ENCODE data around the gene ASMT. TPM values are rescaled to one million over a fixed set of nuclear protein-coding genes. Genes with fewer than 3 reads are reported as not detected.
"Not testable (repeated sequence)": the region's sequence is repeated elsewhere in the genome, so short reads cannot be mapped to it uniquely, and the experiment has no call there.

ASMT gene
- total and polyA plus RNA-seq, 2 of the 4 experiments (the other 2 are of a cell fraction) = not detected

DNA sequence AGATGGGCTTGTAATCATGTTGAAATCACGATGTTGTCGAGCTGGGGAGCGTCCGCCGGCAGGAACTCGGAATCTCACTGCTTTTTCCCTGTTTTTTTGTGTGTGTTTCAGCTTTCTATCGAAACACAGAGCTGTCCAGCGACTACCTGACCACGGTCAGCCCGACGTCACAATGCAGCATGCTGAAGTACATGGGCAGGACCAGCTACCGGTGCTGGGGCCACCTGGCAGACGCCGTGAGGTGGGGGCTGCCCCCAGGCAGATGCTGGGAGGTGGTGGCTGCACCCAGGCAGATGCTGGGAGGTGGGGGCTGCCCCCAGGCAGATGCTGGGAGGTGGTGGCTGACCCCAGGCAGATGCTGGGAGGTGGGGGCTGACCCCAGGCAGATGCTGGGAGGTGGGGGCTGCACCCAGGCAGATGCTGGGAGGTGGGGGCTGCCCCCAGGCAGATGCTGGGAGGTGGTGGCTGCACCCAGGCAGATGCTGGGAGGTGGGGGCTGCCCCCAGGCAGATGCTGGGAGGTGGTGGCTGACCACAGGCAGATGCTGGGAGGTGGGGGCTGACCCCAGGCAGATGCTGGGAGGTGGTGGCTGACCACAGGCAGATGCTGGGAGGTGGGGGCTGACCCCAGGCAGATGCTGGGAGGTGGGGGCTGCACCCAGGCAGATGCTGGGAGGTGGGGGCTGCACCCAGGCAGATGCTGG lies 9.4 kb downstream of the ASMT start:
- H2AK5ac ChIP-seq (ENCODE audit: low read depth, low read length); H3K27ac ChIP-seq (ENCODE audit: insufficient read depth, low read length); H2BK15ac ChIP-seq (ENCODE audit: low read depth, low read length); H2BK5ac ChIP-seq (ENCODE audit: low read depth, low read length, poor library complexity, severe bottlenecking); H4K8ac ChIP-seq (ENCODE audit: low read depth in 2 of 2, low read length in 2 of 2); dilution Hi-C loops (cut with HindIII; ENCODE audit: low sequenced_read_pairs, unreplicated experiment); POLR2A ChIA-PET (ENCODE audit: unreplicated experiment); H3K4me2 ChIP-seq (ENCODE audit: low read depth, low read length); H3K27me3 ChIP-seq (ENCODE audit: control insufficient read depth, insufficient read depth, low read length); intact Hi-C loops (cut with micrococcal nuclease); H2BK120ac ChIP-seq (ENCODE audit: low read depth, low read length); H4K5ac ChIP-seq (ENCODE audit: low read depth, low read length); H3K14ac ChIP-seq (replicated peaks; ENCODE audit: low read depth, low read length); ATAC-seq (ENCODE audit: low read depth); H3K36me3 ChIP-seq (ENCODE audit: control insufficient read depth, insufficient read depth, low read length); H3K9me3 ChIP-seq (ENCODE audit: control insufficient read depth, insufficient read depth, low read length); H3K9me1 ChIP-seq (ENCODE audit: insufficient read depth, low read length); H3K9ac ChIP-seq (ENCODE audit: low read depth, low read length); H3K4me3 ChIP-seq (ENCODE audit: insufficient read depth, low read depth, low read length); BruUV-seq (replicated peaks); H4K91ac ChIP-seq (ENCODE audit: insufficient read depth, low read depth, low read length); in situ Hi-C loops (cut with MboI; ENCODE audit: low sequenced_read_pairs); H3K79me1 ChIP-seq (ENCODE audit: low read depth in 1 of 2, low read length in 2 of 2); CTCF ChIA-PET; H3K56ac ChIP-seq (ENCODE audit: extremely low read depth, insufficient read depth, low read length); H3K23ac ChIP-seq (ENCODE audit: low read depth, low read length); H4K20me1 ChIP-seq (ENCODE audit: insufficient read depth, low read length); H3K4me1 ChIP-seq (ENCODE audit: control insufficient read depth, insufficient read depth, low read length); DNase-seq; H2AFZ ChIP-seq (replicated peaks; ENCODE audit: low read length, poor library complexity); H3K4ac ChIP-seq (ENCODE audit: low read depth, low read length); H3K18ac ChIP-seq (ENCODE audit: low read depth, low read length); H2BK20ac ChIP-seq (ENCODE audit: low read depth, low read length); H2AK9ac ChIP-seq (replicated peaks; ENCODE audit: low read depth, low read length, poor library complexity): not testable (repeated sequence)
- WGBS, 2 experiments (ENCODE audit: extremely low coverage in 2 of 2, insufficient read length in 1 of 2) = 67% methylated on average over 11 of the region's 14 CpGs; no CpG with 5 or more reads in 1 of the 2 experiments

DNA sequence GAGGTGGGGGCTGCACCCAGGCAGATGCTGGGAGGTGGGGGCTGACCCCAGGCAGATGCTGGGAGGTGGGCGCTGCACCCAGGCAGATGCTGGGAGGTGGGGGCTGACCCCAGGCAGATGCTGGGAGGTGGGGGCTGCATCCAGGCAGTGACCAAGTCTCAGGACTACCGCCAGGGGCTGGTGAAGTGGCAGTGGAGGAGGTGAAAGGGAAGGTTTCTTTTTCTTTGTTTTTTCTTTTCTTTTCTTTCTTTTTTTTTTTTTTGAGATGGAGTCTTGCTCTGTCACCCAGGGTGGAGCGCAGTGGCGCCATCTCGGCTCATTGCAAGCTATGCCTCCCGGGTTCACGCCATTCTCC lies 10.0 kb downstream of the ASMT start:
- H2BK5ac ChIP-seq (ENCODE audit: low read depth, low read length, poor library complexity, severe bottlenecking) = not testable (repeated sequence)
- WGBS, 2 experiments (ENCODE audit: extremely low coverage in 2 of 2, insufficient read length in 1 of 2) = 97% methylated on average over 5 of the region's 7 CpGs; no CpG with 5 or more reads in 1 of the 2 experiments

More for the DNA sequence above, 10.0 kb downstream of the ASMT start:
- BruUV-seq (replicated peaks); H4K20me1 ChIP-seq (ENCODE audit: insufficient read depth, low read length); H3K9me1 ChIP-seq (ENCODE audit: insufficient read depth, low read length); CTCF ChIA-PET; H4K5ac ChIP-seq (ENCODE audit: low read depth, low read length); H3K4ac ChIP-seq (ENCODE audit: low read depth, low read length); intact Hi-C loops (cut with micrococcal nuclease); H3K27ac ChIP-seq (ENCODE audit: insufficient read depth, low read length); H4K8ac ChIP-seq (ENCODE audit: low read depth in 2 of 2, low read length in 2 of 2); H2BK20ac ChIP-seq (ENCODE audit: low read depth, low read length); H3K56ac ChIP-seq (ENCODE audit: extremely low read depth, insufficient read depth, low read length); H3K9ac ChIP-seq (ENCODE audit: low read depth, low read length); POLR2A ChIA-PET (ENCODE audit: unreplicated experiment); in situ Hi-C loops (cut with MboI; ENCODE audit: low sequenced_read_pairs); H3K14ac ChIP-seq (replicated peaks; ENCODE audit: low read depth, low read length); H3K18ac ChIP-seq (ENCODE audit: low read depth, low read length); H3K9me3 ChIP-seq (ENCODE audit: control insufficient read depth, insufficient read depth, low read length); H3K4me2 ChIP-seq (ENCODE audit: low read depth, low read length); H2BK15ac ChIP-seq (ENCODE audit: low read depth, low read length); H4K91ac ChIP-seq (ENCODE audit: insufficient read depth, low read depth, low read length); ATAC-seq (ENCODE audit: low read depth); H2AK5ac ChIP-seq (ENCODE audit: low read depth, low read length); H3K36me3 ChIP-seq (ENCODE audit: control insufficient read depth, insufficient read depth, low read length); H3K27me3 ChIP-seq (ENCODE audit: control insufficient read depth, insufficient read depth, low read length); H2AFZ ChIP-seq (replicated peaks; ENCODE audit: low read length, poor library complexity); H3K23ac ChIP-seq (ENCODE audit: low read depth, low read length); H2BK120ac ChIP-seq (ENCODE audit: low read depth, low read length); DNase-seq; H3K4me1 ChIP-seq (ENCODE audit: control insufficient read depth, insufficient read depth, low read length); H2AK9ac ChIP-seq (replicated peaks; ENCODE audit: low read depth, low read length, poor library complexity); dilution Hi-C loops (cut with HindIII; ENCODE audit: low sequenced_read_pairs, unreplicated experiment); H3K4me3 ChIP-seq (ENCODE audit: insufficient read depth, low read depth, low read length); H3K79me1 ChIP-seq (ENCODE audit: low read depth in 1 of 2, low read length in 2 of 2): not testable (repeated sequence)

All from IMR-90 (cell line).